Subcutaneous adipose tissue (tissue), 4 donors: Measurements from ENCODE around the gene PCSK5. TPM values are rescaled to one million over a fixed set of nuclear protein-coding genes. Genes with fewer than 3 reads are reported as not detected.

Source experiments
- CTCF ChIP-seq: fragments of 450-650 bp; IDR thresholded peaks from one replicate; pipeline ENCODE4 v1.5.1; 2016; ENCODE audit warnings: low read depth, mild to moderate bottlenecking, control low read depth, antibody characterized with exemption, moderate library complexity
- total RNA-seq, 4 donors: library from RNA; depleted of rRNA; stranded (reverse); fragments of >200 nt; gene quantifications; one replicate each; pipeline ENCODE4 v1.1.0, GENCODE V29; 2016

PCSK5 gene
- total RNA-seq, 4 donors from 2014 or later = 18.4 to 36.4 (median 20.1) TPM

- TF ChIP-seq CTCF = no peak
Observed at GRCh38 chr9:75950998-75951397, 60.5 kb downstream of the PCSK5 start.

GRCh38 chr9:75953218-75953617 lies 62.7 kb downstream of the PCSK5 start:
- TF ChIP-seq CTCF = no peak

DNA sequence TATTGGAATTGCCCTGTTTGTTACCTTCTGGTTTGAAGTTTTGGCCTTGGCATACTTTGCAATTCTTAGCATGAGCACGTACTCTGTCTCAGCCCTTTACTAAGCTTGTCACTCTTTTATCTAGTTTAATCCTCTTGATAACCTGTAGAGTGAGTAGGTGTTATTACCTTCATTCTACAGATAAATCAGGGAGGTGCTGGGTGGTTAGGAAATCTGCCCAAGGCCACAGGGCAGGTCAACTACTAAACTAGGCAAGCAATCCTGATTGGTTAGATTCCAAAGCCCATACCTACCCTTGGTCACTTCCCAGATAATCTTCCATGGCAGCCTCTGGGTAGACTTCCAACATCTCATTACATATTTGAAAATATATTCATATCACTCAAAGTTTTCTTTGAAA lies 65.7 kb downstream of the PCSK5 start:
- no peak for TF ChIP-seq CTCF

DNA sequence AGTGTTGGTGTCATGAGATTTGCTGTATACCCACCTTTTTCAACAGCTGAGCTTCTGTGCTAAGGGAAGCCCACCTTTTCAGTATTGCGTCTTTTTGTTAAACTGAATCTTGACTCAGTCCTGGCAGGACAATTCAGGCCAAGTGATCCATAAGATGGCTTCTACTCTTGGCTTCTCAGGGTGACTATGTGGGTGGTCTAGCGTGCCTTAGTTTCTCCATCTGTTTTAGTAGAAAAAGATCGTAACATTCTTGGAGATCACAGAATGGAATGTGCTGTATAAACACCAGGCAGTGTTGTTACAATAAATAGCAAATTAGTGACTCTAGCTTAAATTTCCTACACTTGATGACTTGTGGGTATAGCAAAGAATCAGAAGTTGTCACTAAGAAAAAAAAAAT lies 66.6 kb downstream of the PCSK5 start:
- TF ChIP-seq CTCF = no peak

DNA sequence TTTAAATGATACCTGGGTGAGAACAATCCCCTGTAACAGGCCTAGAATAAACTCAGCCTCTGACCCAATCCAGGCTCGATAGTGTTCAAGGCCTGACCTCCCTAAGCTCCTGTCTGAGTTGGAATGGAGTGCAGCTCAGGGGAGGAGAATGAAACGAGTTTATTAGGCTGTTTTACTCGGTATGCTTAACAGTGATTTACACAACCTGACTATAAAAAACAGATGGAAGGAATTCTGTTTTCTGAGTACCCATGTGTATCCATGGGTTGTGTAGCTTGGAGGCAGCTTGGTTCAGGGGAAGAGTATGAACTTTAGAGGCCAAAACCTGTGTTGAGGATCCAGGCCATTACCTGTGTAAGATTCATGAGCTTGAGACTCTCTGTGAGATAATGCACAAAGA lies 67.8 kb downstream of the PCSK5 start:
- TF ChIP-seq CTCF = no peak

- no peak for TF ChIP-seq CTCF
Observed at GRCh38 chr9:75960551-75960950, 70.1 kb downstream of the PCSK5 start.

- TF ChIP-seq CTCF = no peak
Observed at GRCh38 chr9:75962013-75962661, 71.7 kb downstream of the PCSK5 start.

- TF ChIP-seq CTCF = no peak
Observed at GRCh38 chr9:75962662-75963036, 72.2 kb downstream of the PCSK5 start.
